Subcutaneous adipose tissue (tissue), 4 donors: Measurements from ENCODE around the gene GCA. TPM values are rescaled to one million over a fixed set of nuclear protein-coding genes. Genes with fewer than 3 reads are reported as not detected.

Source experiments
- CTCF ChIP-seq: fragments of 450-650 bp; IDR thresholded peaks from one replicate; pipeline ENCODE4 v1.5.1; 2016; ENCODE audit warnings: low read depth, mild to moderate bottlenecking, control low read depth, antibody characterized with exemption, moderate library complexity
- total RNA-seq, 4 donors: library from RNA; depleted of rRNA; stranded (reverse); fragments of >200 nt; gene quantifications; one replicate each; pipeline ENCODE4 v1.1.0, GENCODE V29; 2016

GCA gene
- total RNA-seq, 4 donors from 2014 or later: 17.0 to 74.3 (median 38.3) TPM

GRCh38 chr2:162403884-162404283 lies 60.0 kb downstream of the GCA start:
- TF ChIP-seq CTCF: no peak

Other genes starting within 250 kb of the GCA start
- not detected for gene GCG, start 191.9 kb upstream of the GCA start, total RNA-seq
- 10 to 100 TPM; 11.5 to 31.8 (median 31.0) TPM for gene FAP, start 100.7 kb upstream of the GCA start, total RNA-seq
- 10 to 100 TPM; 14.3 to 20.5 (median 16.6) TPM for gene IFIH1, start 25.4 kb upstream of the GCA start, total RNA-seq